HL-60 (cell line): ENCODE data around the gene NEDD4L.

ENCODE experiments used
- DNase-seq, 2 experiments: peaks; one replicate each; pipeline ENCODE4 v3.0.0-alpha.2; 2010 to 2020; ENCODE audit warnings: low read depth in 1 of 2, low spot score in 1 of 2
- H3K27ac ChIP-seq: fragments of 250-450 bp; sonication (Bioruptor Pico); replicated peaks from 2 replicates; pipeline ENCODE4 v1.5.1; 2020; ENCODE audit warnings: mild to moderate bottlenecking, moderate library complexity
- H3K27me3 ChIP-seq: fragments of 250-450 bp; sonication (Bioruptor Pico); 2 replicates; pipeline ENCODE4 v1.5.1; 2021; ENCODE audit warnings: mild to moderate bottlenecking, moderate library complexity; ENCODE audit not compliant: insufficient read depth, poor library complexity, severe bottlenecking
- H3K4me3 ChIP-seq: replicated peaks from 2 replicates; pipeline ENCODE4 v1.5.1; 2011; ENCODE audit warnings: mild to moderate bottlenecking, control low read depth, low read length; ENCODE audit not compliant: insufficient read depth
- GABPA ChIP-seq: IDR thresholded peaks from 2 replicates; pipeline ENCODE4 v1.6.1; 2012; ENCODE audit warnings: low read depth
- POLR2AphosphoS5 ChIP-seq: IDR thresholded peaks from 2 replicates; pipeline ENCODE4 v1.6.1; 2012; ENCODE audit warnings: low read depth
- SPI1 ChIP-seq: IDR thresholded peaks from 2 replicates; pipeline ENCODE4 v1.6.1; 2012; ENCODE audit warnings: low read depth, mild to moderate bottlenecking, borderline replicate concordance
- TF ChIP-seq, protein P1 (sequence below): IDR thresholded peaks from 2 replicates; pipeline ENCODE4 v1.6.1; 2012; ENCODE audit warnings: low read depth; ENCODE audit not compliant: insufficient replicate concordance
- TF ChIP-seq, protein P2 (sequence below): IDR thresholded peaks from one replicate; pipeline ENCODE4 v1.5.1; 2011; ENCODE audit warnings: low read length, control low read depth, inconsistent platforms; ENCODE audit not compliant: insufficient read depth

NEDD4L gene

GRCh38 chr18:58028109-58028784 is 15.8 kb upstream of the NEDD4L start:
- Histone ChIP-seq H3K4me3 (no peak overlapping the region), H3K27ac (no peak overlapping the region), H3K27me3 (peaks cover 8% of the 10 kb centered on the region)
- TF ChIP-seq, protein P1, sequence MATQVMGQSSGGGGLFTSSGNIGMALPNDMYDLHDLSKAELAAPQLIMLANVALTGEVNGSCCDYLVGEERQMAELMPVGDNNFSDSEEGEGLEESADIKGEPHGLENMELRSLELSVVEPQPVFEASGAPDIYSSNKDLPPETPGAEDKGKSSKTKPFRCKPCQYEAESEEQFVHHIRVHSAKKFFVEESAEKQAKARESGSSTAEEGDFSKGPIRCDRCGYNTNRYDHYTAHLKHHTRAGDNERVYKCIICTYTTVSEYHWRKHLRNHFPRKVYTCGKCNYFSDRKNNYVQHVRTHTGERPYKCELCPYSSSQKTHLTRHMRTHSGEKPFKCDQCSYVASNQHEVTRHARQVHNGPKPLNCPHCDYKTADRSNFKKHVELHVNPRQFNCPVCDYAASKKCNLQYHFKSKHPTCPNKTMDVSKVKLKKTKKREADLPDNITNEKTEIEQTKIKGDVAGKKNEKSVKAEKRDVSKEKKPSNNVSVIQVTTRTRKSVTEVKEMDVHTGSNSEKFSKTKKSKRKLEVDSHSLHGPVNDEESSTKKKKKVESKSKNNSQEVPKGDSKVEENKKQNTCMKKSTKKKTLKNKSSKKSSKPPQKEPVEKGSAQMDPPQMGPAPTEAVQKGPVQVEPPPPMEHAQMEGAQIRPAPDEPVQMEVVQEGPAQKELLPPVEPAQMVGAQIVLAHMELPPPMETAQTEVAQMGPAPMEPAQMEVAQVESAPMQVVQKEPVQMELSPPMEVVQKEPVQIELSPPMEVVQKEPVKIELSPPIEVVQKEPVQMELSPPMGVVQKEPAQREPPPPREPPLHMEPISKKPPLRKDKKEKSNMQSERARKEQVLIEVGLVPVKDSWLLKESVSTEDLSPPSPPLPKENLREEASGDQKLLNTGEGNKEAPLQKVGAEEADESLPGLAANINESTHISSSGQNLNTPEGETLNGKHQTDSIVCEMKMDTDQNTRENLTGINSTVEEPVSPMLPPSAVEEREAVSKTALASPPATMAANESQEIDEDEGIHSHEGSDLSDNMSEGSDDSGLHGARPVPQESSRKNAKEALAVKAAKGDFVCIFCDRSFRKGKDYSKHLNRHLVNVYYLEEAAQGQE: no peak
- TF ChIP-seq SPI1: no peak
- no peak for TF ChIP-seq GABPA
- TF ChIP-seq POLR2AphosphoS5: no peak
- TF ChIP-seq, protein P2, sequence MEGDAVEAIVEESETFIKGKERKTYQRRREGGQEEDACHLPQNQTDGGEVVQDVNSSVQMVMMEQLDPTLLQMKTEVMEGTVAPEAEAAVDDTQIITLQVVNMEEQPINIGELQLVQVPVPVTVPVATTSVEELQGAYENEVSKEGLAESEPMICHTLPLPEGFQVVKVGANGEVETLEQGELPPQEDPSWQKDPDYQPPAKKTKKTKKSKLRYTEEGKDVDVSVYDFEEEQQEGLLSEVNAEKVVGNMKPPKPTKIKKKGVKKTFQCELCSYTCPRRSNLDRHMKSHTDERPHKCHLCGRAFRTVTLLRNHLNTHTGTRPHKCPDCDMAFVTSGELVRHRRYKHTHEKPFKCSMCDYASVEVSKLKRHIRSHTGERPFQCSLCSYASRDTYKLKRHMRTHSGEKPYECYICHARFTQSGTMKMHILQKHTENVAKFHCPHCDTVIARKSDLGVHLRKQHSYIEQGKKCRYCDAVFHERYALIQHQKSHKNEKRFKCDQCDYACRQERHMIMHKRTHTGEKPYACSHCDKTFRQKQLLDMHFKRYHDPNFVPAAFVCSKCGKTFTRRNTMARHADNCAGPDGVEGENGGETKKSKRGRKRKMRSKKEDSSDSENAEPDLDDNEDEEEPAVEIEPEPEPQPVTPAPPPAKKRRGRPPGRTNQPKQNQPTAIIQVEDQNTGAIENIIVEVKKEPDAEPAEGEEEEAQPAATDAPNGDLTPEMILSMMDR: no peak
- DNase-seq: no peak

DNA sequence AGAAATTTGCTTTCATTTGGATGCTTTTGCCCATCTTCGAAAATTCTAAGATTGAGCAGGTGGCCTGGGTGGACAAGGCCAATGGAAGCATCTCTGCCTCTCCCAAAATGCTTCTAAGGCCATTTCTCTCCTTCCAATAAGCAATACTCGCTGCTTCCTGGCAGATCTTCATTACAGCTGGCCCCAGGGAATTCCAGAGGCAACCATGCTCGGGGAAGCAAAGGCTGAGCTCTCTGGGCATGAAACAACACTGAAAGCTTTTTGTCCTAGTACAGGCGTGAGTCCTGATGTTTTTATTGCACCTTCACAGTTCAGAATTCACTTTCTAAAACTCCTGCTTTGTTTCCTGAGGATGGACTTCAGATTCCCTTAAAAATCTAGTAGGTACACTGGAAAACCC is 11.8 kb upstream of the NEDD4L start:
- H3K4me3 ChIP-seq: no peak overlapping the region
- H3K27ac ChIP-seq: no peak overlapping the region
- H3K27me3 ChIP-seq: peaks cover 4% of the 10 kb centered on the region
- DNase-seq: no peak
- TF ChIP-seq POLR2AphosphoS5: no peak
- TF ChIP-seq, protein P2: no peak
- TF ChIP-seq SPI1: no peak
- TF ChIP-seq, protein P1: no peak
- TF ChIP-seq GABPA: no peak

GRCh38 chr18:58033216-58033615 is 10.8 kb upstream of the NEDD4L start:
- DNase-seq: no peak
- H3K27me3 ChIP-seq: peaks cover 5% of the 10 kb centered on the region
- H3K4me3 ChIP-seq: no peak overlapping the region
- TF ChIP-seq POLR2AphosphoS5: no peak
- TF ChIP-seq, protein P1: no peak
- TF ChIP-seq, protein P2: no peak
- no peak for TF ChIP-seq GABPA
- no peak for TF ChIP-seq SPI1
- no peak overlapping the region for H3K27ac ChIP-seq
